CD4-positive, alpha-beta memory T cell (primary cell): ENCODE data around the gene DCTN4. TPM values are rescaled to one million over a fixed set of nuclear protein-coding genes. Genes with fewer than 3 reads are reported as not detected.
"Not testable (repeated sequence)": the region's sequence is repeated elsewhere in the genome, so short reads cannot be mapped to it uniquely, and the experiment has no call there.

Source experiments
- CTCF ChIA-PET: fragments of 350-600 bp; sonication (Branson Sonifier 250); formaldehyde crosslinking; loops from one replicate; lab custom pipeline; 2021; ENCODE audit warnings: inconsistent platforms; ENCODE audit not compliant: partially characterized antibody; lab: Charles Lee
- POLR2A ChIA-PET: fragments of 350-600 bp; sonication (Branson Sonifier 250); formaldehyde crosslinking; loops from one replicate; lab custom pipeline; 2021; ENCODE audit not compliant: partially characterized antibody; lab: Charles Lee
- DNase-seq, 5 donors: peaks; one replicate each; pipeline versions ENCODE4 v3.0.0 to v3.0.0-alpha.2; 2020 to 2022; ENCODE audit warnings: mixed read lengths in 1 of 5
- H3K27ac ChIP-seq: one replicate; pipeline ENCODE4 v1.7.0; 2013; ENCODE audit warnings: low read depth, low read length
- H3K27me3 ChIP-seq: 2 replicates; pipeline ENCODE4 v1.7.0; 2013; ENCODE audit warnings: mild to moderate bottlenecking, low read length, moderate library complexity; ENCODE audit not compliant: insufficient read depth
- H3K36me3 ChIP-seq: 2 replicates; pipeline ENCODE4 v1.7.0; 2013; ENCODE audit warnings: mild to moderate bottlenecking, low read length, moderate library complexity; ENCODE audit not compliant: insufficient read depth
- H3K4me1 ChIP-seq: 2 replicates; pipeline ENCODE4 v1.7.0; 2013; ENCODE audit warnings: mild to moderate bottlenecking, low read length, moderate library complexity; ENCODE audit not compliant: insufficient read depth
- H3K4me3 ChIP-seq, 2 donors: one replicate each; pipeline ENCODE4 v1.7.0; 2013; ENCODE audit warnings: low read length in 2 of 2, mild to moderate bottlenecking in 1 of 2
- H3K9me3 ChIP-seq, 2 donors: one replicate each; pipeline ENCODE4 v1.7.0; 2013; ENCODE audit warnings: low read length in 2 of 2, control low read depth in 1 of 2; ENCODE audit not compliant: control insufficient read depth in 1 of 2
- H3K27ac Mint-ChIP-seq, 7 donors: one replicate each; pipeline ENCODE4 v1.8.0; 2020 to 2021; ENCODE audit warnings: mixed read lengths in 7 of 7, mild to moderate bottlenecking in 6 of 7, inconsistent platforms in 3 of 7, moderate library complexity in 3 of 7
- H3K27me3 Mint-ChIP-seq, 2 donors: one replicate each; pipeline ENCODE4 v1.8.0; 2020 to 2021; ENCODE audit warnings: mixed read lengths in 2 of 2
- H3K36me3 Mint-ChIP-seq, 2 donors: one replicate each; pipeline ENCODE4 v1.8.0; 2020 to 2021; ENCODE audit warnings: mixed read lengths in 2 of 2, inconsistent platforms in 1 of 2, mild to moderate bottlenecking in 1 of 2
- H3K4me1 Mint-ChIP-seq, 4 donors: one replicate each; pipeline ENCODE4 v1.8.0; 2020 to 2021; ENCODE audit warnings: mixed read lengths in 4 of 4, mild to moderate bottlenecking in 1 of 4
- H3K4me3 Mint-ChIP-seq, 8 donors: one replicate each; pipeline ENCODE4 v1.8.0; 2020 to 2021; ENCODE audit warnings: mixed read lengths in 8 of 8, mild to moderate bottlenecking in 7 of 8, moderate library complexity in 6 of 8, inconsistent platforms in 3 of 8
- H3K9me3 Mint-ChIP-seq, 8 donors: one replicate each; pipeline ENCODE4 v1.8.0; 2020 to 2021; ENCODE audit warnings: mixed read lengths in 8 of 8, mild to moderate bottlenecking in 5 of 8, inconsistent platforms in 3 of 8, moderate library complexity in 1 of 8
- intact Hi-C: fragments of 100-400 bp; cut with micrococcal nuclease; formaldehyde crosslinking; loops from one replicate; pipeline ENCODE4 v1.15.1; 2023
- polyA plus RNA-seq, 2 donors: library from polyadenylated mRNA; unstranded; fragments of 300-500 nt; fragmentation: Illumina TruSeq; gene quantifications; one replicate each; pipeline ENCODE4 v1.2.3, GENCODE V29; 2021
- total RNA-seq, 2 experiments: library from RNA; stranded (reverse); gene quantifications; one replicate each; pipeline ENCODE4 v1.2.3, GENCODE V29; 2021

The DCTN4 gene
- total and polyA plus RNA-seq, 4 experiments from 2014 or later = 8.8 to 46.0 (median 27.3) TPM

DNA sequence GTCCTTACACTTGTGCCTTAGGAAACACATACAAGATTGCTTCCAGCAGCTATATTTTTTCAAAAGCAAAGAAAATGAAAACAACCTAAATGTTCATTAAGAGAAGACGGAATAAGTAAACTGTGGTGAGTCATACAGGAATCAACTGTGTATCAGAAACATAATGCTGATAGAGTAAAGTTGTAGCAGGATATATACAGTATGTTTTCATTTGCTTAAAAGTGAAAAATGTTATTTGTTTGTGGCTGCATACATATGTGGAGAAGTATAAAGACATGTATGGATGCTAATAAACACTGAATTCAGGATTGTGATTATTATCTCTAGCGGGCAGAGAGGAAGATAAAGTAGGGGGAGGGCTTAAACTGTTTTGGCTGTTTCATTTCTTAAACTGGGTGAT, 8.3 kb downstream of the DCTN4 start:
- H3K36me3 Mint-ChIP-seq = peaks cover 45 to 55% of the 10 kb centered on the region in 2 donors
- Histone ChIP-seq H3K4me1 (peaks cover 36% of the 10 kb centered on the region), H3K27me3 (no peaks in the 10 kb centered on the region), H3K27ac (no peak overlapping the region), H3K4me3 (no peak overlapping the region), H3K36me3 (peaks cover 24% of the 10 kb centered on the region), H3K9me3 (no peaks in the 10 kb centered on the region)
- intact Hi-C loops = no loop called here
- POLR2A ChIA-PET = interaction anchor here (0.8 to 1.2 kb wide), 2 partner anchors 8 to 28 kb away, joined by 3 to 5 read pairs; partner anchors contain the start of genes DCTN4 and SMIM3
- peak overlapping the region in 3 of 7 donors; percentile 31 to 90 (median 47) for H3K27ac Mint-ChIP-seq
- H3K27me3 Mint-ChIP-seq = no peaks in the 10 kb centered on the region
- H3K9me3 Mint-ChIP-seq = no peaks in the 10 kb centered on the region
- DNase-seq = no peak
- CTCF ChIA-PET = interaction anchor here (0.8 to 1.2 kb wide), 4 partner anchors 14 to 36 kb away, joined by 3 read pairs; partner anchors contain the start of gene SMIM3
- peaks cover 38 to 57% (median 47%) of the 10 kb centered on the region in 4 donors for H3K4me1 Mint-ChIP-seq
- H3K4me3 Mint-ChIP-seq = peak overlapping the region in 2 of 8 donors; percentile 48 to 59

DNA sequence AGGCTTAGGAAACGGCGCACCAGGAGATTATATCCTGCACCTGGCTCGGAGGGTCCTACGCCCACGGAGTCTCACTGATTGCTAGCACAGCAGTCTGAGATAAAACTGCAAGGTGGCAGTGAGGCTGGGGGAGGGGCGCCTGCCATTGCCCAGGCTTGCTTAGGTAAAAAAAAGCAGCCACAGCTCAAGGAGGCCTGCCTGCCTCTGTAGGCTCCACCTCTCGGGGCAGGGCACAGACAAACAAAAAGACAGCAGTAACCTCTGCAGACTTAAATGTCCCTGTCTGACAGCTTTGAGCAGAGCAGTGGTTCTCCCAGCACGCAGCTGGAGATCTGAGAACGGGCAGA, 15.7 kb downstream of the DCTN4 start:
- CTCF ChIA-PET, H3K36me3 ChIP-seq, H3K27ac ChIP-seq, H3K27me3 ChIP-seq, H3K9me3 Mint-ChIP-seq, DNase-seq, H3K4me3 ChIP-seq, H3K27me3 Mint-ChIP-seq, intact Hi-C loops, POLR2A ChIA-PET, H3K9me3 ChIP-seq: not testable (repeated sequence)
- Mint-ChIP-seq H3K4me1 (peaks cover 40 to 75% (median 51%) of the 10 kb centered on the region in 4 donors), H3K4me3 (peak overlapping the region in 2 of 8 donors; percentile 78 to 80), H3K27ac (peak overlapping the region in 3 of 7 donors; percentile 8 to 93 (median 83)), H3K36me3 (peaks cover 34 to 41% of the 10 kb centered on the region in 2 donors)
- H3K4me1 ChIP-seq = peaks cover 11% of the 10 kb centered on the region

DNA sequence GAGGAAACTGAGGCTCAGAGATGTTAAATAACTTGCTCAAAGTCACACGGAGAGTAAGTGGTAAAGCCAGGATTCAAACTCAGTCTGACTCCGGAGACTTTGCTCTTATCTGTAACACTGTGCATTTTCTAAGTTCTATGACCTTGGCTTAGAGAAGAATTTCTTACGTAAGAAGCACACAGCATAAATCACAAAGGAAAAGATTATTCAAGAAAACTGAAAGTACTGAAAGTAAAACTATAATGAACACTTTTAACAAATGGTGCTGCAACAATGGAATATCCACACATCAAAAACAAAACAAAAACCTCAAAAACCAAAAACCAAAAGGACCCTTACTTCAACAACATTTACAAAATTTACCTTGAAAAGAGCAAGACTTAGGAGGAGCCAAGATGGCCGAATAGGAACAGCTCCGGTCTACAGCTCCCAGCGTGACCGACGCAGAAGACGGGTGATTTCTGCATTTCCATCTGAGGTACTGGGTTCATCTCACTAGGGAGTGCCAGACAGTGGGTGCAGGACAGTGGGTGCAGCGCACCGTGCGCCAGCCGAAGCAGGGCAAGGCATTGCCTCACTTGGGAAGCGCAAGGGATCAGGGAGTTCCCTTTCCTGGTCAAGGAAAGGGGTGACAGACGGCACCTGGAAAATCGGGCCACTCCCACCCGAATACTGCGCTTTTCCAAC, 16.2 kb downstream of the DCTN4 start:
- peak overlapping the region; percentile 19 to 93 (median 58) for H3K27ac Mint-ChIP-seq
- H3K36me3 ChIP-seq, CTCF ChIA-PET, H3K9me3 Mint-ChIP-seq, H3K4me3 ChIP-seq, H3K27me3 Mint-ChIP-seq, H3K27ac ChIP-seq, H3K27me3 ChIP-seq, H3K9me3 ChIP-seq, POLR2A ChIA-PET, intact Hi-C loops: not testable (repeated sequence)
- peaks cover 43 to 80% (median 55%) of the 10 kb centered on the region in 4 donors for H3K4me1 Mint-ChIP-seq
- peaks cover 16% of the 10 kb centered on the region for H3K4me1 ChIP-seq
- peak in 1 of 5 donors; percentile 7 for DNase-seq
- peak overlapping the region; percentile 4 to 80 (median 64) for H3K4me3 Mint-ChIP-seq
- H3K36me3 Mint-ChIP-seq = peaks cover 37 to 44% of the 10 kb centered on the region in 2 donors

DNA sequence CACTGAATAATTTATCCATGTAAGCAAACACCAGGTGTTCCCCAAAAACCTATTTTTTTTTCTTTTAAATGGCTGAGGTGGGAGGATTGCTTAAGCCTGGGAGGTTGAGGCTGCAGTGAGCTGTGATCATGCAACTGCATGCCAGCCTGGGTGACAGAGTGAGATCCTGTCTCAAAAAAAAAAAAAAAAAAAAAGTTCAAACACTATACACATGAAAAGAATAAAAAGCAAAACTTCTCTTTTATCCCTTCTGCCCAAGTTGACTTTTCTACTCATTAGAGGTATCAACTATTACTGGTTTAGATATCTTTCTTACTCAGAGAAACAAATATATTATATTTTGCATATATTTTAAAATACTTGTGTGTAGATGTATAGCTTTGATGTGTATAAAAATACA, 17.8 kb downstream of the DCTN4 start:
- DNase-seq = no peak
- H3K36me3 Mint-ChIP-seq = peaks cover 53 to 58% of the 10 kb centered on the region in 2 donors
- no peaks in the 10 kb centered on the region for H3K36me3 ChIP-seq
- no peak overlapping the region for H3K4me3 Mint-ChIP-seq
- intact Hi-C loops = no loop called here
- H3K9me3 ChIP-seq = no peaks in the 10 kb centered on the region
- H3K27me3 Mint-ChIP-seq = no peaks in the 10 kb centered on the region
- H3K4me1 Mint-ChIP-seq = peaks cover 48 to 87% (median 60%) of the 10 kb centered on the region in 4 donors
- CTCF ChIA-PET = interaction anchor here (1.3 to 1.4 kb wide), 2 partner anchors 10 to 42 kb away, joined by 3 to 6 read pairs; no protein-coding TSS in a partner anchor
- H3K4me3 ChIP-seq = no peak overlapping the region
- H3K27ac ChIP-seq = no peak overlapping the region
- no peak overlapping the region for H3K27ac Mint-ChIP-seq
- peaks cover 0 to 8% (median 4%) of the 10 kb centered on the region in 8 donors for H3K9me3 Mint-ChIP-seq
- peaks cover 17% of the 10 kb centered on the region for H3K4me1 ChIP-seq
- POLR2A ChIA-PET = no interaction called here
- no peaks in the 10 kb centered on the region for H3K27me3 ChIP-seq

DNA sequence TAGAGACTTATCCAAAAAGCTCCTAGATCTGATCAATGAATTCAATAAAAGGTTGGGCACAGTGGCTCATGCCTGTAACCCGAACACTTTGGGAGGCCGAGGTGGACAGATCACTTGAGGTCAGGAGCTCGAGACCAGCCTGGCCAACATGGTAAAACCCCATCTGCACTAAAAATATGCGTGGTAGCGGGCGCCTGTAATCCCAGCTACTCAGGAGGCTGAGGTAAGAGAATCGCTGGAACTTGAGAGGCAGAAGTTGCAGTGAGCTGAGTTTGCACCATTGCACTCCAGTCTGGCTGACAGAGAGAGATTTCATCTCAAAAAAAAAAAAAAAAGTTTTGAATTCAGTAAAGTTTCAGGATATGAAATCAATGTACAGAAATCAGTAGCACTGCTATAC, 20.0 kb downstream of the DCTN4 start:
- no peak overlapping the region for H3K4me3 ChIP-seq
- POLR2A ChIA-PET = interaction anchor here (0.6 to 1.8 kb wide), 2 partner anchors 16 to 38 kb away, joined by 4 to 5 read pairs; partner anchors contain the start of gene RBM22
- H3K27me3 ChIP-seq = no peaks in the 10 kb centered on the region
- H3K9me3 ChIP-seq = no peaks in the 10 kb centered on the region
- Mint-ChIP-seq H3K4me3 (no peak overlapping the region), H3K36me3 (peaks cover 63 to 68% of the 10 kb centered on the region in 2 donors), H3K4me1 (peaks cover 50 to 88% (median 64%) of the 10 kb centered on the region in 4 donors), H3K9me3 (peaks cover 0 to 8% (median 4%) of the 10 kb centered on the region in 8 donors), H3K27ac (no peak overlapping the region), H3K27me3 (no peaks in the 10 kb centered on the region)
- no peaks in the 10 kb centered on the region for H3K36me3 ChIP-seq
- H3K4me1 ChIP-seq = peaks cover 17% of the 10 kb centered on the region
- intact Hi-C loops = no loop called here
- no peak for DNase-seq
- CTCF ChIA-PET = no interaction called here
- H3K27ac ChIP-seq = no peak overlapping the region

DNA sequence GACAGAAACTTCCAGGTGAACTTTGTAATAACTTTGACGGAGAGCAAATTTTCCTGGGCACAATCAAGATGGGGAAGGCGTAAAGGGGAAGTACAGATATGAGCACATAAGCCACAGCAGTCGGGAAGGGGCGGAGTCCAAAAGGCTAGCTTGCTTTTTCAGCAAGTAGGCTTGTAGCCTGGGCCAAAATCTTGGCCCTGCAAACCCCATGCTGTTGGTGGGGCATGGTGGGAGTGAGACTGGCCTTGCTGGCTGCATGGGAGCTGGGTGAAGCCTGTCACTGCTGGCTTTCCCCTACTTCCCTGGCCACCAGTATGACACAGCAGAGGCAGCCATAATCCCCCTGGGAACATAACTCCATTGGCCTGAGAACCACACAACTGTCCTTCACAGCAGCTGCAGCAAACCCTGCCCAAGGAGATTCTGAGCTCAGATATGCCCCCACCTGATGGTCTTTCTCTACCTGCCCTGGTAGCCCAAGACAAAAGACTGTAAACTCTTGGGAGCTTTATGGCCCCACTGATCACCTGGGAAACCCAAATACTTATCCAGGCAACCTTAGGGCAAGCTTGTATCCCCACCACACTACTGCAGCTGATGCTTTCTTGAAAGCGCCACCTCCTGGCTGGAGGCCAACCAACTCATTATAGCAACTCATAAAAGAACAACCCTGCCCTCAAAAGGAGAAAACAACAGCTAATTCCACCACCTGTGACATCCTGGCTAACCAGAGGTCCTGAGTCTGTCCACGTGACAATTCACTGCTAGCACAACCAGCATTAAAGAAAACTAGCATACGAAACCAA, 24.0 kb downstream of the DCTN4 start:
- intact Hi-C loops = no loop called here
- H3K9me3 Mint-ChIP-seq = peaks cover 0 to 8% (median 4%) of the 10 kb centered on the region in 8 donors
- peaks cover 36% of the 10 kb centered on the region for H3K36me3 ChIP-seq
- H3K36me3 Mint-ChIP-seq = peaks cover 72 to 78% of the 10 kb centered on the region in 2 donors
- no peak overlapping the region for H3K4me3 ChIP-seq
- H3K27me3 ChIP-seq = no peaks in the 10 kb centered on the region
- peak overlapping the region in 6 of 7 donors; percentile 11 to 93 (median 56) for H3K27ac Mint-ChIP-seq
- H3K27ac ChIP-seq = no peak overlapping the region
- no peak for DNase-seq
- POLR2A ChIA-PET = interaction anchor here (1.3 kb wide), 1 partner anchor 34 kb away, joined by 6 read pairs; the partner anchor contains the start of gene RBM22
- CTCF ChIA-PET = interaction anchor here (1.0 to 2.0 kb wide), 4 partner anchors 20 to 45 kb away, joined by 3 to 8 read pairs (median 3); partner anchors contain the start of gene SMIM3
- H3K4me1 ChIP-seq = peaks cover 11% of the 10 kb centered on the region
- no peaks in the 10 kb centered on the region for H3K27me3 Mint-ChIP-seq
- H3K4me3 Mint-ChIP-seq = no peak overlapping the region
- H3K9me3 ChIP-seq = no peaks in the 10 kb centered on the region
- H3K4me1 Mint-ChIP-seq = peaks cover 34 to 53% (median 40%) of the 10 kb centered on the region in 4 donors
